ENCODE measurements around the gene ASB16. TPM values are rescaled to one million over a fixed set of nuclear protein-coding genes. Genes with fewer than 3 reads are reported as not detected.

Gene ASB16
- polyA plus RNA-seq, 1 of the 3 experiments (the other 2 are of a cell fraction) = not detected

DNA sequence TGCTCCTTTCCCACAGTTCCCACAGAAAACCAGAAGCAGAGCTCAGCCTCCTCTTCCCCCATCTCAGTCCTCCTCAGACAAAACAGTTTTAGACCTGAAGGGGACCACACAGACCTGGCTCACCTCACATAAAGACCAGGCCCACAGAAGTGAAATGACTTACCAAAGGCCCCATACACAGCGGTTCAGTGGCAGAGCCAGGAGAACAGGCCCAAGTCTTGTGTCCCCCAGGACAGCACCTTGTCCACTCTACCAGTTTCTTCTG, 43.7 kb downstream of the ASB16 start:
- Histone ChIP-seq H3K4me2 (no peak overlapping the region), H3K27me3 (ENCODE audit: insufficient read depth) (no peaks in the 10 kb centered on the region), H3K27ac (ENCODE audit: low read depth in 2 of 2, low read length in 1 of 2) (no peak overlapping the region), H3K9me3 (no peaks in the 10 kb centered on the region), H3K4me3 (ENCODE audit: low read depth in 2 of 2, low read length in 1 of 2) (no peak overlapping the region), H3K9me2 (no peaks in the 10 kb centered on the region), H3F3A (replicated peaks; ENCODE audit: insufficient read depth) (peaks cover 6% of the 10 kb centered on the region), H3K4me1 (ENCODE audit: control insufficient read depth in 1 of 2, insufficient read depth in 2 of 2, low read depth in 1 of 2, low read length in 1 of 2) (peaks cover 12% of the 10 kb centered on the region in 2 experiments; a peak in 3 of 4 replicates), H3K36me3 (replicated peaks in 1 of 2; ENCODE audit: control insufficient read depth in 1 of 2, insufficient read depth in 2 of 2, low read length in 1 of 2) (peaks cover 42 to 68% of the 10 kb centered on the region in 2 experiments), H3K9ac (no peak overlapping the region), H3K79me2 (ENCODE audit: insufficient read depth) (peaks cover 36% of the 10 kb centered on the region), H2AFZ (ENCODE audit: low read depth) (no peak overlapping the region), H4K20me1 (ENCODE audit: insufficient read depth) (peaks cover 31% of the 10 kb centered on the region)
- 100% methylated on average over 1 of the region's 1 CpG for WGBS (ENCODE audit: low lambda C conversion rate)
- no peak for TF ChIP-seq GABPA (IDR thresholded peaks at IDR 0.05; ENCODE audit: low read depth)
- TF ChIP-seq, protein P1, sequence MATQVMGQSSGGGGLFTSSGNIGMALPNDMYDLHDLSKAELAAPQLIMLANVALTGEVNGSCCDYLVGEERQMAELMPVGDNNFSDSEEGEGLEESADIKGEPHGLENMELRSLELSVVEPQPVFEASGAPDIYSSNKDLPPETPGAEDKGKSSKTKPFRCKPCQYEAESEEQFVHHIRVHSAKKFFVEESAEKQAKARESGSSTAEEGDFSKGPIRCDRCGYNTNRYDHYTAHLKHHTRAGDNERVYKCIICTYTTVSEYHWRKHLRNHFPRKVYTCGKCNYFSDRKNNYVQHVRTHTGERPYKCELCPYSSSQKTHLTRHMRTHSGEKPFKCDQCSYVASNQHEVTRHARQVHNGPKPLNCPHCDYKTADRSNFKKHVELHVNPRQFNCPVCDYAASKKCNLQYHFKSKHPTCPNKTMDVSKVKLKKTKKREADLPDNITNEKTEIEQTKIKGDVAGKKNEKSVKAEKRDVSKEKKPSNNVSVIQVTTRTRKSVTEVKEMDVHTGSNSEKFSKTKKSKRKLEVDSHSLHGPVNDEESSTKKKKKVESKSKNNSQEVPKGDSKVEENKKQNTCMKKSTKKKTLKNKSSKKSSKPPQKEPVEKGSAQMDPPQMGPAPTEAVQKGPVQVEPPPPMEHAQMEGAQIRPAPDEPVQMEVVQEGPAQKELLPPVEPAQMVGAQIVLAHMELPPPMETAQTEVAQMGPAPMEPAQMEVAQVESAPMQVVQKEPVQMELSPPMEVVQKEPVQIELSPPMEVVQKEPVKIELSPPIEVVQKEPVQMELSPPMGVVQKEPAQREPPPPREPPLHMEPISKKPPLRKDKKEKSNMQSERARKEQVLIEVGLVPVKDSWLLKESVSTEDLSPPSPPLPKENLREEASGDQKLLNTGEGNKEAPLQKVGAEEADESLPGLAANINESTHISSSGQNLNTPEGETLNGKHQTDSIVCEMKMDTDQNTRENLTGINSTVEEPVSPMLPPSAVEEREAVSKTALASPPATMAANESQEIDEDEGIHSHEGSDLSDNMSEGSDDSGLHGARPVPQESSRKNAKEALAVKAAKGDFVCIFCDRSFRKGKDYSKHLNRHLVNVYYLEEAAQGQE (IDR thresholded peaks at IDR 0.05; ENCODE audit: low read depth, low read length) = no peak
- TF ChIP-seq RFX5 (IDR thresholded peaks at IDR 0.05; ENCODE audit: low read length) = no peak
- TF ChIP-seq, protein P2, sequence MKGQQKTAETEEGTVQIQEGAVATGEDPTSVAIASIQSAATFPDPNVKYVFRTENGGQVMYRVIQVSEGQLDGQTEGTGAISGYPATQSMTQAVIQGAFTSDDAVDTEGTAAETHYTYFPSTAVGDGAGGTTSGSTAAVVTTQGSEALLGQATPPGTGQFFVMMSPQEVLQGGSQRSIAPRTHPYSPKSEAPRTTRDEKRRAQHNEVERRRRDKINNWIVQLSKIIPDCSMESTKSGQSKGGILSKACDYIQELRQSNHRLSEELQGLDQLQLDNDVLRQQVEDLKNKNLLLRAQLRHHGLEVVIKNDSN (IDR thresholded peaks at IDR 0.05; ENCODE audit: borderline replicate concordance, low read depth) = no peak
- TF ChIP-seq MEF2A (IDR thresholded peaks at IDR 0.05; ENCODE audit: borderline replicate concordance, low read depth) = no peak
- no peak for TF ChIP-seq MXI1 (IDR thresholded peaks at IDR 0.05; ENCODE audit: low read depth, low read length)
- TF ChIP-seq CHD2 (IDR thresholded peaks at IDR 0.05; ENCODE audit: low read length, partially characterized antibody) = no peak
- TF ChIP-seq CTCF (IDR thresholded peaks at IDR 0.05) = no peak
- TF ChIP-seq YY1 (IDR thresholded peaks at IDR 0.05; ENCODE audit: low read depth) = no peak
- TF ChIP-seq EP300 (IDR thresholded peaks at IDR 0.05; ENCODE audit: borderline replicate concordance in 1 of 2, low read depth in 1 of 2, low read length in 1 of 2) = no peak
- no peak for TF ChIP-seq SIN3A (IDR thresholded peaks at IDR 0.05; ENCODE audit: borderline replicate concordance, low read depth, low read length)
- no peak for TF ChIP-seq NFIC (IDR thresholded peaks at IDR 0.05; ENCODE audit: borderline replicate concordance)
- no peak for TF ChIP-seq ZBTB33 (IDR thresholded peaks at IDR 0.05; ENCODE audit: borderline replicate concordance, low read depth)
- no peak for TF ChIP-seq TEAD4 (IDR thresholded peaks at IDR 0.05; ENCODE audit: borderline replicate concordance, insufficient read depth)
- TF ChIP-seq NRF1 (IDR thresholded peaks at IDR 0.05; ENCODE audit: low read depth, low read length) = no peak
- no peak for TF ChIP-seq FOXJ3 (CRISPR knock-in tag; IDR thresholded peaks at IDR 0.05)
- no peak for TF ChIP-seq RAD21 (IDR thresholded peaks at IDR 0.05; ENCODE audit: low read length)
- TF ChIP-seq SMC3 (IDR thresholded peaks at IDR 0.05; ENCODE audit: low read depth, low read length) = no peak
- no peak for TF ChIP-seq ELF1 (IDR thresholded peaks at IDR 0.05)
- no peak for TF ChIP-seq FOXM1 (IDR thresholded peaks at IDR 0.05; ENCODE audit: low read depth)
- ChIA-PET CTCF (interaction anchor here (0.9 to 6.7 kb wide), 7 partner anchors 8 to 149 kb away, joined by 3 to 57 read pairs (median 3); partner anchors contain the start of gene FAM171A2), POLR2A (interaction anchor here (1.0 kb wide), 1 partner anchor 131 kb away, joined by 3 read pairs; no protein-coding TSS in a partner anchor)
- no peak for DNase-seq

All from SK-N-SH (cell line).